Measurements from ENCODE around the gene MEIS2.
"Not testable (repeated sequence)": the region's sequence is repeated elsewhere in the genome, so short reads cannot be mapped to it uniquely, and the experiment has no call there.

The MEIS2 gene

GRCh38 chr15:36996121-36996520 is 104.2 kb downstream of the MEIS2 start:
- H3K4me3 ChIP-seq (replicated peaks in 1 of 2; ENCODE audit: low read depth in 2 of 2, low read length in 2 of 2) = no peak overlapping the region
- no peak for DNase-seq (ENCODE audit: low read depth in 2 of 2)
- TF ChIP-seq, protein P1, sequence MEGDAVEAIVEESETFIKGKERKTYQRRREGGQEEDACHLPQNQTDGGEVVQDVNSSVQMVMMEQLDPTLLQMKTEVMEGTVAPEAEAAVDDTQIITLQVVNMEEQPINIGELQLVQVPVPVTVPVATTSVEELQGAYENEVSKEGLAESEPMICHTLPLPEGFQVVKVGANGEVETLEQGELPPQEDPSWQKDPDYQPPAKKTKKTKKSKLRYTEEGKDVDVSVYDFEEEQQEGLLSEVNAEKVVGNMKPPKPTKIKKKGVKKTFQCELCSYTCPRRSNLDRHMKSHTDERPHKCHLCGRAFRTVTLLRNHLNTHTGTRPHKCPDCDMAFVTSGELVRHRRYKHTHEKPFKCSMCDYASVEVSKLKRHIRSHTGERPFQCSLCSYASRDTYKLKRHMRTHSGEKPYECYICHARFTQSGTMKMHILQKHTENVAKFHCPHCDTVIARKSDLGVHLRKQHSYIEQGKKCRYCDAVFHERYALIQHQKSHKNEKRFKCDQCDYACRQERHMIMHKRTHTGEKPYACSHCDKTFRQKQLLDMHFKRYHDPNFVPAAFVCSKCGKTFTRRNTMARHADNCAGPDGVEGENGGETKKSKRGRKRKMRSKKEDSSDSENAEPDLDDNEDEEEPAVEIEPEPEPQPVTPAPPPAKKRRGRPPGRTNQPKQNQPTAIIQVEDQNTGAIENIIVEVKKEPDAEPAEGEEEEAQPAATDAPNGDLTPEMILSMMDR (IDR thresholded peaks at IDR 0.05; ENCODE audit: low read depth, low read length) = no peak

- H3K4me3 ChIP-seq (replicated peaks in 1 of 2; ENCODE audit: low read depth in 2 of 2, low read length in 2 of 2) = no peak overlapping the region
- TF ChIP-seq, protein P1 (IDR thresholded peaks at IDR 0.05; ENCODE audit: low read depth, low read length) = no peak
- no peak for DNase-seq (ENCODE audit: low read depth in 2 of 2)
Observed at GRCh38 chr15:36994790-36995189, 105.6 kb downstream of the MEIS2 start.

DNA sequence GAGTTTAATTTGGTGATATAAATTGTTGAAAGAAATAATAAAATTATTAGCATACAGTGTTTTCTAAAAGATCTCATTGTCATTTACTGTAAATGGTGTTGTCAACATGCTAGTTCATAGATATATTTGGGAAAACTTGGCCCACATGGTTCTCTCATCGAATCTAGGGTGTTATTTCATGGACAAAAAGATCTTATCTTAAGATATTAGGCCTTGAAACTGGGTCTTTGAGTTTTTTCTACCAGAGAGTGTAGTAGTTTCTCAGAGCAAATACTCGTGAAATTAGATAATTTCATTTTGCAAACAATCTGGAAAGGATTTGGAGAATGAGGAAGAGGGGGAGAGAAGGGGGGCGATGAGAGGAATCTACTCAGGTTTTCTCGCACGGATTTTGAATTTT is 107.9 kb downstream of the MEIS2 start:
- TF ChIP-seq, protein P1 (IDR thresholded peaks at IDR 0.05; ENCODE audit: low read depth, low read length) = no peak
- no peak for DNase-seq (ENCODE audit: low read depth in 2 of 2)
- no peak overlapping the region for H3K4me3 ChIP-seq (replicated peaks in 1 of 2; ENCODE audit: low read depth in 2 of 2, low read length in 2 of 2)

DNA sequence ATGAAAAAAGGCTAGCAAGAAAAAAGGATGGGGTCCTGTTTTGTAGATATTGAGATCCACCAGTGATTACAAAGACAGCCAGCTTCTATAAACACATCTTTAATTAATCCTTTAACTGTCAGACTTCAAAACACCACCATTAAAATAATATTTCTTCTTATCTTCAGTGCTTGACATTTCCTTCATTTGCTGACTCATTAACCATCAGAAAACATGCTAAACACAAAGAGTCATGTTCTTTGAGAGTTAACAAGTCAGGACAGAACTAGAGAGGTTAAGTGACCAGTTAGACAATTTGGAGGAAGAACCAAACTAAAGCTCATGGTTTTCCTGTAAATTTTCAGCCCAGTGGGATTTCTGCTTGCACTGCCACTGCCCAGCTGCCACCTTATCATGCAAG is 111.4 kb downstream of the MEIS2 start:
- no peak for DNase-seq (ENCODE audit: low read depth in 2 of 2)
- H3K4me3 ChIP-seq (replicated peaks in 1 of 2; ENCODE audit: low read depth in 2 of 2, low read length in 2 of 2) = no peak overlapping the region
- TF ChIP-seq, protein P1 (IDR thresholded peaks at IDR 0.05; ENCODE audit: low read depth, low read length) = no peak

DNA sequence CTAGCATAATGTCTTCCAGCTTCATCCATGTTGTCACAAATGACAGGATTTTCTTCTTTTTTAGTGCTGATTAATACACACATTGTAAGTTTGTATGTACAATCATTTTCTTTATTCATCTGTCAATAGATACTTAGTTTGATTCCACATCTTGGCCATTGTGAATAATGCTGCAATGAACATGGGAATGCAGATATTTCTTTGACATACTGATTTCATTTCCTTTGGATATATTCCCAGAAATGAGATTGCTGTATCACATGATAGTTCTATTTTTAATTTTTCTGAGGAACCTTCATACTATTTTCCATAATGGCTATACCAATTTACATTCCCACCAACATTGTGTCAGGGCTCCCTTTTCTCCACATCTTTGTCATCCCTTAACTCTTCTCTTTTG is 117.9 kb downstream of the MEIS2 start:
- peak; percentile 31 to 50 for DNase-seq (ENCODE audit: low read depth in 2 of 2)

DNA sequence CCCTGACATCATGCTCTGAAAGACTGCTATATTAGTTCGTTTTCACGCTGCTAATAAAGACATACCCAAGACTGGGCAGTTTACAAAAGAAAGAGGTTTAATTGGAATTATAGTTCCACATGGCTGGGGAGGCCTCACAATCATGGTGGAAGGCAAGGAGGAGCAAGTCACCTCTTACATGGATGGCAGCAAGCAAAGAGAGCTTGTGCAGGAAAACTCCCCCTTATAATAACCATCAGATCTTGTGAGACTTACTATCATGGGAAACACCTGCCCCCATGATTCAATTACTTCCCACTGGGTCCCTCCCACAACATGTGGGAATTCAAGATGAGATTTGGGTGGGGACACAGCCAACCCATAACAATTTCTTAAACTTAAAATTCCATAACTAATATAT is 120.1 kb downstream of the MEIS2 start:
- H3K4me3 ChIP-seq (replicated peaks in 1 of 2; ENCODE audit: low read depth in 2 of 2, low read length in 2 of 2); DNase-seq (ENCODE audit: low read depth in 2 of 2): not testable (repeated sequence)

More for the DNA sequence above, 117.9 kb downstream of the MEIS2 start:
- TF ChIP-seq, protein P1 (IDR thresholded peaks at IDR 0.05; ENCODE audit: low read depth, low read length) = no peak
- no peak overlapping the region for H3K4me3 ChIP-seq (replicated peaks in 1 of 2; ENCODE audit: low read depth in 2 of 2, low read length in 2 of 2)

GRCh38 chr15:36978625-36979024 is 121.7 kb downstream of the MEIS2 start:
- DNase-seq (ENCODE audit: low read depth in 2 of 2) = no peak
- no peak overlapping the region for H3K4me3 ChIP-seq (replicated peaks in 1 of 2; ENCODE audit: low read depth in 2 of 2, low read length in 2 of 2)
- TF ChIP-seq, protein P1 (IDR thresholded peaks at IDR 0.05; ENCODE audit: low read depth, low read length) = no peak
